H54 (cell line): ENCODE data around the gene RPS19.
A peak's percentile ranks its signal among the peaks of the same experiment; 100 is the strongest.

Experiments used
- DNase-seq: peaks from one replicate; pipeline ENCODE4 v3.0.0; 2011; ENCODE audit warnings: low spot score, mixed read lengths; ENCODE audit not compliant: insufficient read length
- FAIRE-seq: peaks from 3 replicates; lab custom pipeline; 2011; peaks lifted over from hg19 to GRCh38; lab: Jason Lieb, UNC
- POLR2A ChIP-seq: IDR thresholded peaks from 2 replicates; pipeline ENCODE4 v1.6.1; 2011; ENCODE audit warnings: low read depth, mild to moderate bottlenecking, low read length

RPS19 gene

DNA sequence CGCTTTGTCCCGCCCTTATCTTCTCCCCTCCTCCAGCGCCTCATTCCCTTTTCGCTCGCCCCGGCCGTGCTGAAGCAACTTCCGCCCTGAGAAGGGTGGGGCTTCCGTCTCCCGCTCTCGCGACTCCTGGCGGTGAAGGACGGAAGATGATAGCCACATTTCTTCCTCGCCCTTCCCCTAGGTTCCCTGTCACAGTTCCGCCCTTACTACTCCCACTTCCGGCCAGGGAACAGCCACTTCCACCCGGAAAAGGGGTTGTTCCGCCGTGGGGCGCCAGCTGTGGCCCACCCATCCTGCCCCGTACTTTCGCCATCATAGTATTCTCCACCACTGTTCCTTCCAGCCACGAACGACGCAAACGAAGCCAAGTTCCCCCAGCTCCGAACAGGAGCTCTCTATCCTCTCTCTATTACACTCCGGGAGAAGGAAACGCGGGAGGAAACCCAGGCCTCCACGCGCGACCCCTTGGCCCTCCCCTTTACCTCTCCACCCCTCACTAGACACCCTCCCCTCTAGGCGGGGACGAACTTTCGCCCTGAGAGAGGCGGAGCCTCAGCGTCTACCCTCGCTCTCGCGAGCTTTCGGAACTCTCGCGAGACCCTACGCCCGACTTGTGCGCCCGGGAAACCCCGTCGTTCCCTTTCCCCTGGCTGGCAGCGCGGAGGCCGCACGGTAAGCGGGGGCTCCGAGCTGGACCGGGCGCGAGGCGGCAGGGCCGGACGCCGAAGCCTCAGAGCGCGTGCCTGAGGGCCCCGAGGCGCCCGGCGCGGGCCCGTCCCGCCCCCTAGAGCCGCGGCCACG, at the start of gene RPS19:
TSS of gene RPS19 (plus strand) at position 638 of the 801 bp plus-strand sequence. CDS start 520 bp downstream, outside the sequence.
- peak; percentile 80 for FAIRE-seq
- DNase-seq: peak; percentile 98
- peak; percentile 90 for TF ChIP-seq POLR2A

DNA sequence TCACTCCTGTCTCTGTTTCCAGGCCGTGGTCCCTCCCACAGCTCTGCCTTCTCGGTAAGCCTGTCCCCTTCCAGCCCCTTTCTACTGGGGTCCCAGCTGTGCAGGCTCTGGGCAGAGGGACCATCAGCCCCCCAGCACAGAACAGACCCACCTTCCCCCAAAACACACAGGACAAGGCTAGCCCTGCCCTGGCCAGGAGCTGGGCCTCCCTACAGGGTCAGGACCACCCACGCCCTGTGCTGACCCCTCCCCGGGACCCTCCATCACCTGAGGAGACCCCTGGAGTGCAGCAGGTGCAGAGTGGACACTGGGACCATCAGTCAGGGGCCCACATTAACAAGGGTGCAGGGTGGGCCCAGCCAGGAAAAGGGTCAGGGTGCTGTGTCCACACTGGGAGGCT, 49.8 kb upstream of the RPS19 start:
- FAIRE-seq (no peak), DNase-seq (no peak)
- TF ChIP-seq POLR2A: no peak

GRCh38 chr19:41811036-41811435, 49.0 kb upstream of the RPS19 start:
- no peak for DNase-seq

DNA sequence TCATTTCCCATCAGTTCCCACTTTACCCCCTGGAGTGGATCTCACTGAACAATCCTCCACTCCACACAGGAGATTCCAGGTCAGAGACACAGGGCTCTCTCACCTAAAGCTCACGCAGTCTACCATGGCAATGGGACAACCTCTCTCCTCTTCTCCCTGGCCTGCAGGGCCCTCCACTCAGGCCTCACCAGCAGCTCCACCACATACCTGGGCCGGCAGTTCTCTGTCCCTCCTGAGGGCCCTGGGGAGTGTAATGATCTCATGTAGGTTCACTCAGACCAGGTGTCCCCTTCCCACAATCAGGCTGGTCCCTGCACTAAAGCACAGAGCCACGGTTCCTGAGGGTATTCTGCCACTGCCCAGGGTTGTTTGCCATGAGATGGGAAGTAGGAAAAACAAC, 48.1 kb upstream of the RPS19 start:
- DNase-seq: no peak
- no peak for FAIRE-seq
- TF ChIP-seq POLR2A: no peak

More at GRCh38 chr19:41811036-41811435, 49.0 kb upstream of the RPS19 start:
- no peak for TF ChIP-seq POLR2A
- no peak for FAIRE-seq

DNA sequence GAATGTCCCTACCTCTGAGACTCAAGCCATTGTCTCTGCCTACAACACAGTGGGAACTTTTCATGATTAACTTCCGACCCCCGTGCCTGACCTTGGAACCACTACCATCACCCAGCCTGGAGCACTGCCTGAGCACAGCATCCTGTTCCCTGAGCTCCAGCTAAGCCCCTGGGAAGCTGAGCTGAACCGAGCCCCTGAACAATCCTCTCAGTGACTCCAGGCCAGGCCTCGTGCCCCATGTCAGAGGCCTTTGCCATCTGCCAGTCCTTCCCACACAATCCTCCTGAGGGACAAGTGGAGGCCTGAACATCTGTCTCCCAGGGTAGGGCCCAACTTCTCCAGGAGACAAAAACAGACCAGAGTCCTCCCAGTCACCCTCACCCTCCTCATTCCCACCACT, 46.1 kb upstream of the RPS19 start:
- DNase-seq (no peak), FAIRE-seq (no peak)
- TF ChIP-seq POLR2A: no peak

GRCh38 chr19:41815301-41815700, 44.8 kb upstream of the RPS19 start:
- no peak for TF ChIP-seq POLR2A
- no peak for FAIRE-seq
- no peak for DNase-seq

- TF ChIP-seq POLR2A: no peak
- no peak for DNase-seq
- no peak for FAIRE-seq
These were observed 43.3 kb upstream of the RPS19 start for GRCh38 chr19:41816761-41817160.

DNA sequence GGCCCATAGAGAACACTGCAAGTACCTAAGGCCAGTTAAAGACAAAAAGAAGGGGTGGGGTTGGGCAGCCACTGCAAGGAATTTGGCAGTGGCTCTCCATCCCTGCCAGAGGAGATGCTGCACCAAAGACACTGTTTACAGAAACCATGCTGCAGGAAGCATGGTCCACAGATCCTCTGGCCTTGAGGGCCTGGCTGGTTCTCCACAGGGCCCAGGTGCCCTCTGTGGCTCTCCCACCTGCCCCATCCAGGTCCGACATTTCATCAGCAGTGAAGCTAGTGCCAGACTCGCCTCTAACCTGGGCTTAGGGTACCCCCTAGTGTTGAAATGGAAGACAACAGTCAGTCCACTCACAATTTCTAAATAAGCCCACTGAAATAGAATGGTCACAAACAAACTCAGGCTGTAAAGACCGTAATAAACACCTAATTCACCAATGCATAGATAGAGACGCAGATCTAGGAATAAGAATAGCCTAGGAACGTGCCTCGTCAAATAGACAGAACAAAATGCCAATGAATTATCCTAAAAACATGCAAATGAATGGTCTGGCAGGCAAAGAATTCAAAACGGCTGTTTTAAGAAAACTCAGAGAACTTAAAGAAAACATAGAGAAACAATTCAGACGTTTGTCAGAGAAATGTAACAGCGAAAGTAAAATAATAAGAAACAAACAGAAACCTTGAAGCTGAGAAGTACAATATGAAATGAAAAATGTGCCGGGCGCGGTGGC, 38.9 kb upstream of the RPS19 start:
- DNase-seq (peak; percentile 69), FAIRE-seq (peak; percentile 83)
- no peak for TF ChIP-seq POLR2A

DNA sequence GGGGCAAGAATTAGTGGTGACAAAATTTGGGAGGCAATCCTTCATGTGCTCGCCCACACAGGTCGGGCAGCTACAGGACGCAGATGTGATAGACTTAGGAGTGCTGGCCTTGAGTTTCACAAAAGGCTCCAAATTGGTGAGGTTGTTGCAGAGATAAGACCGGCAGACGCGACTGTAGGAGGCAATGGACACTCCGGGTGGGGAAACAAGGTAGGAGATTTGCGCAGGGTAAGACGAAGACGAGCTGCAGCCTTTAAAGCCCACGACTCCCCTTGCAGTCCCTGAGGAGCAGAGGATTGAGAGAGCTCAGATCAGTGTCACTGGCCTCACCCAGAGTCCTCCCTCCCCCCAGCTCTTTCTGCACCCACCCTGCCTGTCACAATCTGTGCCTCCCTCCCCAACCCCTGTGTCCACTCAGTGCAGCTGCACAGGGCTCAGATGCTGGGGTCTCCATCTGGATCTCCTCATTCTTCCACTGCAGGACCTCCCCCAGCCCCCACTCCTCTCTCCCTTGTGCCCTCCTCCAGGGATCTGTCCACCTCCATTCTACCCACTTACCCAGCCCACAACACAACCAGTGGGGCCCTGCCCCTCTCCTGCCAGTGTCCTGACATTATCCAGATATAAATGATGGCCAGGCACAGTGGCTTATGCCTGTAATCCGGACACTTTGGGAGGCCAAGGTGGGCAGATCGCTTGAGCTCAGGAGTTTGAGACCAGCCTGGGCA, 21.9 kb upstream of the RPS19 start:
- FAIRE-seq (no peak), DNase-seq (no peak)
- no peak for TF ChIP-seq POLR2A

- no peak for TF ChIP-seq POLR2A
- FAIRE-seq: no peak
These were observed 20.8 kb upstream of the RPS19 start for GRCh38 chr19:41839211-41839610.

DNA sequence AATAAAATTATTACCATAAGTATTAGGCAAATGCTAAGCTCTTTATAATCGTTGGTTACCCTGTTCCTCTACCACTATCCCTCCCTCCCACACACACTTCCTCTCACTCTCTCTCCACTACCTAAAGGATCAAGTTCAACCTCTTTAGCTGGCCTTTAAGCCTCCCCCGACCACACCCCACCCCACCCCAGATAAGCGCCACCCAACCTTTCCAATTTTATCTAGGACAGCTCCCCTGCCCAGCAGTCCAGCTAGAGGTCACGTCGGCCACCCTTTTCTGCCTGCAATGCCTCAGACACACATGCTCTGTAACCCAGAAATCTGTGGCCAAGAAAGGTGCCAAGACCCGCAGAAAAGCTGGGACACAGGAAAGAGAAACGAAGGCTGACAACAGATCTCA, 16.7 kb upstream of the RPS19 start:
- no peak for DNase-seq
- no peak for TF ChIP-seq POLR2A
- FAIRE-seq: no peak

More at GRCh38 chr19:41839211-41839610, 20.8 kb upstream of the RPS19 start:
- no peak for DNase-seq

DNA sequence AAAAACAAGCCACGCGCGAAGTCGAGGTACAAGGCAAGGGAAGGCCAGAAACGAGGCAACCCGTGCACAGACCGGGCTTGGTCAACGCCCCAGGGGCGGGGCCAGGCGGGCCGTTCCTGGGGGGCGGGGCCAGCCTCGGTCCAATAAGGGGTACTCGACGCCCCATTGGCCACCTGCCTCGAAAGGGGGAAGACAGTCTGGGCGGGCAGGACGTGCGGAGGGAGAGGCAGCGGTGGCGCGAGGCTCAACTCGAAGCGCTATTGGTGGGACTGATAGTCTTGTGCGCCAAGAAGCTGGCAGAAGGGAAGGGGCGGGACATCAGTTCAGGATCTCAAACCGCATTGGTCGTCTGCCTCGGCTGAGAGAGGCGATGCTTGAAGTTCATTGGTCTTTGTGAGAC, 15.5 kb upstream of the RPS19 start, which contains the start of gene LYPD4:
TSS of gene LYPD4 (minus strand) at position 83 of the 400 bp plus-strand sequence. CDS start 5,398 bp downstream, outside the sequence.
- no peak for TF ChIP-seq POLR2A
- no peak for DNase-seq
- no peak for FAIRE-seq

GRCh38 chr19:41845001-41845050, 15.2 kb upstream of the RPS19 start, which contains the start of gene DMRTC2:
TSS of gene DMRTC2 (plus strand) at chr19:41845042. CDS start at chr19:41847429, 2,387 bp downstream.
- TF ChIP-seq POLR2A: no peak
- DNase-seq (no peak), FAIRE-seq (no peak)

DNA sequence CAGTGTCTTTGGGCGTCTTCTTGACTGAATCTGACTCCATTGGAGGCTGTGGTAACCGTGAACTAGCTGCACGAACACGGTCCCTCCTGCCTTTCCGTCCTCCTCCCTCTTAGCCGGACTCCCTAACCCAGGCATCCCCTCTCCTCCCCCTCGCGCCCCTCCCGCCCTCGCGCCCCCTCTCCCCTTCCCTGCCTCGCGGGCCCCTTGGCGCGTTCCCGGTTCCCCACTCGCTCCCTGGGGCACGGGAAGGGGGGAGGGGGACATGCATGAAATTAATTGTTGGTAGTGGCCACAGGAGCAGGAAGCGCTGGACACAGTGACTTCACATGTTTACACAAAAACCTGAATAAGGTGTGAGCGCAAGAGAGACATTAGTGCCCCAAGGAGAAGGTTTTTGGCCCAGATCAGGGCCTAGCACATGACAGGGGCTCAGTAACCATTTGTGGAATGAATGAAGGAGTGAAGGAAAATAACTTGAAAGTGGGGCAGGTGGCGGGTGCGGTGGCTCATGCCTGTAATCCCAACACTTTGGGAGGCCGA, 14.9 kb upstream of the RPS19 start:
- FAIRE-seq: no peak
- TF ChIP-seq POLR2A: no peak
- DNase-seq: no peak
